CD4-positive, alpha-beta T cell treated with Interleukin-1 beta for 1 hour (primary cell): ENCODE results near the gene ACP3.

Experiments used
- DNase-seq, 2 donors: peaks; one replicate each; pipeline ENCODE4 v3.0.0-alpha.2; 2020 to 2022

Gene ACP3

GRCh38 chr3:132318451-132318850, 1.2 kb downstream of the ACP3 start:
- DNase-seq, result no peak

- DNase-seq, result no peak
These were observed 4.1 kb downstream of the ACP3 start for GRCh38 chr3:132321304-132321703.

- no peak for DNase-seq
These were observed 7.9 kb downstream of the ACP3 start for GRCh38 chr3:132325103-132325606.

GRCh38 chr3:132325634-132326033, 8.4 kb downstream of the ACP3 start:
- no peak for DNase-seq

GRCh38 chr3:132326251-132326650, 9.0 kb downstream of the ACP3 start:
- no peak for DNase-seq

- DNase-seq, result no peak
These were observed 14.9 kb downstream of the ACP3 start for GRCh38 chr3:132332082-132332481.

GRCh38 chr3:132332508-132332907, 15.3 kb downstream of the ACP3 start:
- DNase-seq, result no peak

GRCh38 chr3:132341746-132342145, 24.5 kb downstream of the ACP3 start:
- no peak for DNase-seq

GRCh38 chr3:132342183-132342582, 25.0 kb downstream of the ACP3 start:
- no peak for DNase-seq

- DNase-seq, result no peak
These were observed 25.4 kb downstream of the ACP3 start for GRCh38 chr3:132342610-132343009.

- peak; percentile 8 to 37 for DNase-seq
These were observed 25.9 kb downstream of the ACP3 start for GRCh38 chr3:132343018-132343612.

- no peak for DNase-seq
These were observed 27.6 kb downstream of the ACP3 start for GRCh38 chr3:132344666-132345280.

- DNase-seq, result no peak
These were observed 29.9 kb downstream of the ACP3 start for GRCh38 chr3:132346841-132347736.

- DNase-seq, result no peak
These were observed 30.6 kb downstream of the ACP3 start for GRCh38 chr3:132347811-132348210.

GRCh38 chr3:132348531-132348930, 31.3 kb downstream of the ACP3 start:
- no peak for DNase-seq

GRCh38 chr3:132350814-132351213, 33.6 kb downstream of the ACP3 start:
- no peak for DNase-seq

- no peak for DNase-seq
These were observed 34.1 kb downstream of the ACP3 start for GRCh38 chr3:132351222-132351806.

GRCh38 chr3:132352556-132353143, 35.4 kb downstream of the ACP3 start:
- peak; percentile 46 to 66 for DNase-seq

- no peak for DNase-seq
These were observed 37.9 kb downstream of the ACP3 start for GRCh38 chr3:132354916-132355702.

GRCh38 chr3:132356568-132356967, 39.4 kb downstream of the ACP3 start:
- no peak for DNase-seq

GRCh38 chr3:132360717-132361116, 43.5 kb downstream of the ACP3 start:
- DNase-seq, result no peak

GRCh38 chr3:132362329-132362728, 45.1 kb downstream of the ACP3 start:
- DNase-seq, result no peak
